CD4-positive, alpha-beta T cell treated with Interleukin-1 beta for 1 hour (primary cell): ENCODE results near the gene PLCB3.

Experiments used
- DNase-seq, 2 donors: peaks; one replicate each; pipeline ENCODE4 v3.0.0-alpha.2; 2020 to 2022

Gene PLCB3

DNA sequence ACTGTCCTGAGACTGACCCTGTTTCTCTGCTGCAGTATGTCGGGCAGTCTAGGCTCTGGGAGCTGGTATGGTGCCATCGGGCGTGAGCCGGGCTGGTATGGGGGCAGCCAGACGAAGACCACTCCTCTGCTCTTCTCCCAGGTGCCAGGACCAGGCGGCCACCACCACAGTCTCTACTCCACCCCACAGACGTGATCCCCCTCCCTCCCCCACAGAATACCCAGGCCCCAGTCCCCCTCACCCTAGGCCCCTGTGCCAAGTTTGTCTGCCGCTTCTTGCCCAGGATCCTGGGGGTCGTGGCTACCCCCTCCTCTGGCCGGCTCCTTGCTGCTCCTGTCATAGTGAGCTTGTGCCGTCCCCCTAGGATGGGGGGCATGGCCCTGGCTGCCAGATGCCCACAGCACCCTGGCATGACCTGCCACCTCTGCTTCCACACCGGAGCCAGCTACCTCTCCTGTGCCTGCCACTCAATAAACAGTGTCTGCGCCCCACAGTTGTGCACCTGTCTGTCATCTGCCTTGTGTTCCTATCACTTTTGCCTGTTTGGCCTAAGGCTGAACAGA is 37.8 kb downstream of the PLCB3 start:
- no peak for DNase-seq

DNA sequence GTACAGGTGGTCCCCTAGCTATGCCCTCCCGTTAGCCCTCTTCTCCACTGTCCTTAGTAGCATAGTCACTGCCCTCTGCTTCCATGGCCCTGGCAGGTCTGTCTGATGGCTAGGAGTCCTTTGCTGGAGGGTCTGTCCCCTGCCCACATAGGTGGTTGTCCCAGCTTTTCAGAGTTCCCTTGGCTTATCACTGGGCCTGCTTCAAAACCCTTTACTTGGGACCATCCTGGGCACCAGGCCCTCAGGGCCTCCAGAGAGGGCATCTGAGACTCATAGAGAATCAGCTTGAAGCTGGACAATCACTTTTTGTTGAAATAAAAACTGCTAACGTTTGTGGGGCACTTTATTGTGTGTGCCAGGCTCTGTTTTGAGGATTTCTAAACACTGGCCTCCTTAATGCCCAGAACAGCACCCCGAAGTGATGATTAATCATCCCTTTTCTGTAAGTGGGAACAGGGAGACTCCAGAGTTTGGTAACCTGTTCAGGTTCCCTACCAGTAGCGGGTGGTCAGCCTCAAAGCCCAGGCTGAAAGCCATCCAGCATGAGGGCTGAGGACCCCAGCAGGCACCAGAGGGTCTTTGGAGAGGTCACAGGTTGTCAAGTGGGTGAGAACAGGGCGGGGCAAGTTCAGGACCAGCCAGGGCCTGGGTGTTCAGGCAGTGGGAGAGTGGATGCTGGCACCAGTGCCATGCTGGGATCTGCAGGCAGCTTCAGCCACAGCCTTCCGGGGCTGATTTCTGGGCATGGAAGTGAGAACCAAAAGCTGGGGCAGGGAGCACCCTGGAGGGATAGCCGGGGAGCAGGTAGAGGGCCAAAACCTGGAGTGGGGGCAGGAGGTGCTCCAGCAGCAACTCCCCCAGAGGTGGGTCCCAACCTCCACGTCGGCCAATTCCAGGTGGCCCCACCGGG is 39.3 kb downstream of the PLCB3 start:
- DNase-seq = no peak

- DNase-seq = no peak
These were observed 40.0 kb downstream of the PLCB3 start, which contains the start of gene KCNK4 for GRCh38 chr11:64291262-64291751. KCNK4 (plus strand) TSS chr11:64291302; CDS start chr11:64293019, 1,717 bp downstream.

DNA sequence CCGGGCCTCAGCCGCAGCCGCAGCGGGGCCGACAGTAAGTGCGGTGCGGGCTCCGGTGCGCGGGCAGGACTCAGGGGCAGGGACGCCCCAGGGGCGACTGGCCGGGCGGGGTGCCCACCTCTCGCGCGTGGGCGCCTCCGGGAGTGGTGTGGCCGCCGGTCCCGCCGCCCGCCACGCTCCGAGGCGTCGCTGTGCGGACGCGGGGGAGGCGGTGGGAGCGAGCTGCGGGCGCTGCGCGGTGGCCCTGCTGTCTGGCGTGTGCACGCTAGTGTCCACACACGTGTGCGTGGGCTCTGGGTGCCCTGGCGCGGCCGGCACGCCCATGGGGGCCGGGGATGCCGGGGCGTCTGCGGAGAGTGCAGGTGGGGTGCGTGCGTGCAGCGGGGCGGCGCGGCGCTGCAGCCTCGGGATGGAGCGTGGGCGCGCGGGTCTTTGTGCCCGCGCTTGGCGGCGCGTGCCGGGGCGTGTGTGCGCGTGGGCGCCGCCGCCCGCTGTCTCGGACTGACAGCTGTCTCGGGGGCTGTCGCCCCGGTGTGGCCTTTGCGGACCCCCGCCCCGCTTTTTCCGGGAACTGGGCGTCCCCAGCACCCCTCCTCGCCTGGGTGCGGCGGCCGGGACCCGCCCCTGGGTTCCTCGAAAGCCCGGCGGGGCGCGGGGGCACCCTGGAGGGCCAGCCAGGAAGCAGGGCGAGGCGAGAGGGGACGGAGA is 40.6 kb downstream of the PLCB3 start:
- no peak for DNase-seq

DNA sequence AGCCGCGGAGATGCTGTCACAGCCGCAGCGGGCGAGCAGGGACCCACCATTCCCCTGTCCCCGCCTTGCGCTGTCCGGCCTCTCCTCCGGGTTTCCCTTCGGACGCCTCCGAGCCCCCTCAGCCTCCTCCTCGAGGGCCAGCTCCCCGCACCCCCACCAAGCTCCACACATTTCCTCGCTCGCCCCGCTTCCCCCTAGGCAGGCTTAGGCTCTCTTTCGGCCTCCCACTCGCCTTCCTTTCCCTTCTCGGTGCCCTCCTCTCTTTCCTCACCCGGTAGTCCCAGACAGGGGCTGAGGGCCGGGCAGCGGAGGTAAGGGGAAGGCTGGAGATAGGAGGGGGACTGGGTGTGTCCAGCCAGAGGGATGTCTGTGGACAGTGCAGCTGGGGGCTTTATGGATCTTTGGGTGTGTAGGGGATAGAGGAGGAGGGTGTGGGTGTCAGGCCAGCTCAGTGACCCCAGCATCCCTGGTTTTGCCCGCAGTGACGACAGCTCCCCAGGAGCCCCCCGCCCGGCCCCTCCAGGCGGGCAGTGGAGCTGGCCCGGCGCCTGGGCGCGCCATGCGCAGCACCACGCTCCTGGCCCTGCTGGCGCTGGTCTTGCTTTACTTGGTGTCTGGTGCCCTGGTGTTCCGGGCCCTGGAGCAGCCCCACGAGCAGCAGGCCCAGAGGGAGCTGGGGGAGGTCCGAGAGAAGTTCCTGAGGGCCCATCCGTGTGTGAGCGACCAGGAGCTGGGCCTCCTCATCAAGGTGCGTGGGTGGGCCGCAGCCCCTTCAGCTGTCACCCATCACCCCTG is 41.3 kb downstream of the PLCB3 start:
- DNase-seq = no peak

DNA sequence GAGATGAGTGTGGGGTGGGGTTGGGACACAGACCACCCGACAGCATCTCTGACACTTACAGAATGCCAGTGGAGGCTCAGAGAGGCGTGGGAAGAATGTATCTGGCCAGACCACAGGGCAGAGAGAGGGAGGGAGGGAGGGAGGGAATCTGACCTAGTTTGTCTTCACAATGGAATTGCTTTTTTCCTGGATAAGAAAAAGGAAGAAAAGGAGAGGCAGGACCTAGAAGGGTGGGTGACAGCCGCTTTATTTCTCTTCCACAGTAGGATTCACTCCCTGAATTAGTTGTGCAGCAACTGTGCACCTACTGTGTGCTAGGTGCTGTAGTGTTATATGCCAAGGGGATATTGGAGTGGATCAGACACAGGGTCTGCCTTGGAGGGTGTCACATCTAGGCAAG is 43.4 kb downstream of the PLCB3 start:
- DNase-seq = no peak

DNA sequence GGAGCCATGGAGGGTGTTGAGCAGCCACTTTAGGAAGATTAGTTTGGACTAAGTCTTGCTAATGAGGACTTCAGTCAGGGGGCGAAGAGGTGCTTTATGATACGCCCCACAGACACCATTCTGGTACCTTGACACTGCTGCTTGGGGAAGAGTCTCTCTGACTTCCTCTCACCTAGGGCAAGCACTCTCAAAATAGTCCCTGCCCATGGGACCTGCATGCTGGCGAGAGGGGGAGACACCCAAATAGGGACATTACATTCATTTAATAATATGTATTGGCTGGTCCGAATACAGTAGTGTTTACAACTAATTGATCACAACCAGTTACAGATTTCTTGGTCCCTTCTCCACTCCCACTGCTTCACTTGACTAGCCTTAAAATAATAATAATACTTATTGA is 44.4 kb downstream of the PLCB3 start:
- DNase-seq = no peak

- no peak for DNase-seq
These were observed 44.9 kb downstream of the PLCB3 start for GRCh38 chr11:64296236-64296635.

GRCh38 chr11:64296830-64297698 is 45.7 kb downstream of the PLCB3 start:
- no peak for DNase-seq

- DNase-seq = no peak
These were observed 46.5 kb downstream of the PLCB3 start for GRCh38 chr11:64297699-64298358.

- DNase-seq = no peak
These were observed 47.9 kb downstream of the PLCB3 start for GRCh38 chr11:64298966-64299846.

DNA sequence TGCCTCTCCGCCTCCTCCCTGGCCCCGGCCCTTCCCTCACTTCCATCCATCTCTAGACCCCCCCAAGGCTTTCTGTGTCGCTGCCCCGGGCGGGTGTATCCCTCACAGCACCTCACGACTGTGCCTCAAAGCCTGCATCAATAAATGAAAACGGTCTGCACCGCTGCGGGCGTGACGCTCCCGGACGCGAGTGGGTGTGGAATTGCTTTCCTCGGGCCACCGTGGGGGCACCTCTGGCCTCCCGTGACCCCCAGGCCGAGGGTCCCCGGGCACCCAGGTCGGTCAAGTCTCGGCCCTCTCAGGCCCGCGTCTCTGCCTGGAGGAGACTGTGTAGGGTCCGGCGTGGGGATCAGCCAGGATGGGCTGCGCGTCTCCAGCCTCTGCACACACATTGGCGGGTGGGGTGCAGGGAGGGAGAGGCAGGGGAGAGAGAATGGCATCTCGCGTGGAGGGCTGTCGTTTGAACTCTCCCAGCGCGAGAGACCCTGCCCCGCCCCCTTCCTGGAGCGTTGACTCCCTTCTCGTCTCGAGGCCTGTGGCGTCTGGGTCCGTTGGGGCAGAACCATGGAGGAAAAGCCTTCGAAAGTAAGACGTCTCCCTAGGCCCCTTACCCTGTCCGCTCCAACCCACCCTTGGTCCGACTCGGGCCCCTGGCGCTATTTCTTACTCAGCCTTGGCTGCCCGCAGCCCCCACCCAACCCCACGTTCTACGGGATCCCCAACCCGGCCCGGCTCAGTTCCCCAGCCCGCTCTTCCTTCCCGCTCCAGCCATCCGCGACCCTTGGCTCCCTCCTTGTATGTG is 48.7 kb downstream of the PLCB3 start, which contains the start of gene CATSPERZ:
Gene CATSPERZ (plus strand): TSS at position 512 of the 802 bp plus-strand sequence. CDS start 53 bp downstream, at position 565.
- peak; percentile 22 to 26 for DNase-seq

DNA sequence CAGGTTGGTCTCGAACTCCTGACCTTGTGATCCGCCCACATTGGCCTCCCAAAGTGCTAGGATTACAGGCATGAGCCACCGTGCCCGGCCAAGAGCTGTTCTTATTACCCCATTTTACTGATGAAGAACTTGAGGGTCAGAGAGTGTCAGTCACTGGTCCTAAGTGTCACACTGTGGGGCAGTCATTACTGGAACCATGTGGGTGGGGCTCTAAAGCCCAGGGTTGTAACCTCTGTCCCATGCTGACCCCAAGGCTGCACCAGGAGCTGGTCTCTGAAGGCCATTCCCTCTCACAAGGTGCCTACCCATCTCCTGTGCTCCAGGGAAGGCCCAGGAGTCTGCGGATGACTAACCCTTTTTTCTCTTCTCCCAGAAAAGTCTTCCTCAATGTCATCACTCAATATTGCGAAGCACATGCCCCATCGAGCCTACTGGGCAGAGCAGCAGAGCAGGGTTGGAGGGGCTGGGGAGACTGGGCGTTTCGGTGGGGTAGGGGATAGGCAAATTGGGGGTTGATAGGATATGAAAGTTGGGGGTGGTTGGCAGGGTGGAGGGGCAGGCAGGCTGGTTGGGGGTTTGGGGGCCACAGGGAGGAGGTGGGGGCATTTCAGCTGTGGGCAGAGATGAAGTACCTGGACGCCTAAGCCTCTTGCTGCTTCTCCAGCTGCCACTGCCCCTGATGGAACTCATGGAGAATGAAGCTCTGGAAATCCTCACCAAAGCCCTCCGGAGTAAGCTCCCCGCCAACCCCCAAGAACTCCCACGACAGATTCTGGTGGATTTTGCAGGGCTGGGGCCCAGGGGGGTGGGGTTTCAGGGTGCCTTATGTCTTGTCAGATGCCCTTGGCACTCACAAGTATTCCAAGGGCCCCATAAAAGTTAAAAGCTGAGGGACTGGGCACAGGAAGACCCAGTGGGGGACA is 52.0 kb downstream of the PLCB3 start:
- no peak for DNase-seq

- no peak for DNase-seq
These were observed 52.6 kb downstream of the PLCB3 start for GRCh38 chr11:64304032-64304315.

DNA sequence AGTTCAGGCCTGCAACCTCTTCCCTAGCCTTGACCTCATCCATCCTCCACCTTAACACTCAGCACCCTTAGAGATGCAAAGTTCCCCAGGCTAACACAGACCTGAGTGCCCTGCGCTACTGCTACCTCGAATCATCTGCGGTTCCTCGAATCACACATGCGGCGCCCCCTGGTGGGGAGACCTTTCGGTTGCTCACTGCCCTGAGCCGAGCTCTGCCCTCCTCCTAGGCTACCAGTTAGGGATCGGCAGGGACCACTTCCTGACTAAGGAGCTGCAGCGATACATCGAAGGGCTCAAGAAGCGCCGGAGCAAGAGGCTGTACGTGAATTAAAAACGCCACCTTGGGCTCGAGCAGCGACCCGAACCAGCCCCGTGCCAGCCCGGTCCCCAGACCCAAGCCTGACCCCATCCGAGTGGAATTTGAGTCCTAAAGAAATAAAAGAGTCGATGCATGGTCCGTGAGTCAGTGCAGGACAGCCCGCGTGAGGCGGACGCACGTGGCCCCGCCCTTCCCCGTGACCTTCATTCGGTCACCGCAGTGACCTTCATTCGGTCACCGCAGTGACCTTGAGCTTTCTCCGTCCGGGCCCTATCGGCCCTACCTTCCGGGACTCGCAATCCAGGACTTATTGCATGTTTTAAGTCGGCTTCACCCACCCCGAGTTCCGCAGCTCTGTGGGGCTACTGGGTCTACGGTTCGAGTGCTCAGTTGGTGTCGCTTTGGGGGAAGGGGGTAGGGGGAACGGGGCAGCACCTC is 53.2 kb downstream of the PLCB3 start:
- DNase-seq = peak; percentile 90 to 91

DNA sequence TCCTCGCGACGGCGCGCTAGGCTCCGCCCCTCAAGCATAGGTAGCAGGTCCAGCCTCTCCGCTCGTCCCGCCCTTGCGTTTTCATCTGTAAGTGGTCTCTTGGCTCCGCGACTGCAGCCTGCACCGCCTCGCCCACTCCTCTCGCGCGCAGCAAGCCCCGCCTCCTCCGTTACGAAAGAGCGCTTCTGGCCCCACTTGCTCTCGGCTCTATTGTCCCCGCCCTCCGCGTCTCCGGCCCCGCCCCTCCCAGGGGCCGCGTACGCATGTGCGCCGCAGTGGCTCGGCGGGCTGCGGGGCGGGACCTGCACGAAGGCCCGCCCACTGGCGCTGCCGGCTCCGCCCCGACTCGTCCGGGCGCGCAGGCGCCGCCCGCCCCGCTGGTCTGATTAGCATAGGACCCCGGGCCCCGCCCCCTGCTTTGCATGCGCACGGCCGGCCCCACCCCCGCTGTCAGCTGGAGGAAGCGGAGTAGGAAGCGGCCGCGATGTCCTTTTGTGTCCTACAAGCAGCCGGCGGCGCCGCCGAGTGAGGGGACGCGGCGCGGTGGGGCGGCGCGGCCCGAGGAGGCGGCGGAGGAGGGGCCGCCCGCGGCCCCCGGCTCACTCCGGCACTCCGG is 53.9 kb downstream of the PLCB3 start, which contains the start of gene ESRRA:
Gene ESRRA (plus strand): TSS at position 450 of the 616 bp plus-strand sequence. CDS start 1,656 bp downstream, outside the sequence.
- peak; percentile 98 to 99 for DNase-seq
